HG02623 (cell line): ENCODE measurements around the gene B3GNT2.
"Not testable (repeated sequence)": the region's sequence is repeated elsewhere in the genome, so short reads cannot be mapped to it uniquely, and the experiment has no call there.

ENCODE experiments used
- ATAC-seq: cut with Tn5 transposase; IDR thresholded peaks from one replicate; pipeline ENCODE4 v1.9.1; 2021; ENCODE audit warnings: moderate library complexity; ENCODE audit not compliant: unreplicated experiment

B3GNT2 gene, protein sequence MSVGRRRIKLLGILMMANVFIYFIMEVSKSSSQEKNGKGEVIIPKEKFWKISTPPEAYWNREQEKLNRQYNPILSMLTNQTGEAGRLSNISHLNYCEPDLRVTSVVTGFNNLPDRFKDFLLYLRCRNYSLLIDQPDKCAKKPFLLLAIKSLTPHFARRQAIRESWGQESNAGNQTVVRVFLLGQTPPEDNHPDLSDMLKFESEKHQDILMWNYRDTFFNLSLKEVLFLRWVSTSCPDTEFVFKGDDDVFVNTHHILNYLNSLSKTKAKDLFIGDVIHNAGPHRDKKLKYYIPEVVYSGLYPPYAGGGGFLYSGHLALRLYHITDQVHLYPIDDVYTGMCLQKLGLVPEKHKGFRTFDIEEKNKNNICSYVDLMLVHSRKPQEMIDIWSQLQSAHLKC

DNA sequence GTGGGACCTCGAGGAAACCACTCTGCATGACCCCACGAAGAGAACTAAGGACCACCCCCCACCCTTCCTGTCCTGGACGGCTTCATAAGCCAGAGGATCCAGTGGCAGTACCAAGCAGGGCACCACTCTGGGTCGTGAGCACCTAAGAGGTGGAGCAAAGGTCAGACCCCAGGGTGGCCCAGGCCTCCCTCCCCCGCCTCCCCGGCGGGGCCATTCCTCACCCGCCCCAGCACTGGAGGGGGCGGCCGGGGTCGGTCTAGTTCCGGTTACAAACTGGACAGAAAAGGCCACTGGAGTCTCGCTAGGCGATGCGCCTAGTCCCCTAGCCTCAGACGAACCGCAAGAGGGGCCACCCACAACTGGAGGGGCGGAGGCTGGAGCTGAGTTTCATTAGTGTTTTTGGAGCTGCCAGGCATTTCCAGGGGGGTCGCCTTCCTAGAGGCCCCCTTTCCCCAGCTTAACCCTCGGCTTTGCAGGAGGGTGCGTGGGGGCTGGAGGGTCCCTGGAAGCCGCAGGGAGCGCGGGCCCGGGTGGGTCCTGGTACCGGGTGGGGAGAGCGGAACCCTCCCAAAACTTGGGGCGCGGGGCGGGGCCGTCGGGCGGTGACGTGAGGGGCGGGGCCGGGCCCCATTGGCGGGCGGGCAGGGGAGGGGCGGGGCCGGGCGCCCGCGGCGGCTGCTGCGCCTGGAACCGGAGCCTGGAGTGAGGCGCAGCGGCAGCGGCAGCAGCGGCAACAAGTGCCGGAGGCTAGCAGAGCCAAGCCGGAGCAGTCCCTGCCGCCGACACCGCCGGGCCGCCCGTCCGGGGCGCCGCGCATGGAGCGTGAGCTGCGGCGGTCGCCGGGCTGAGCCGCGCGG is at the start of gene B3GNT2:
Gene B3GNT2 (plus strand): TSS at position 695 of the 857 bp plus-strand sequence. CDS start 26,106 bp downstream, outside the sequence.
- peak; percentile 51 for ATAC-seq

DNA sequence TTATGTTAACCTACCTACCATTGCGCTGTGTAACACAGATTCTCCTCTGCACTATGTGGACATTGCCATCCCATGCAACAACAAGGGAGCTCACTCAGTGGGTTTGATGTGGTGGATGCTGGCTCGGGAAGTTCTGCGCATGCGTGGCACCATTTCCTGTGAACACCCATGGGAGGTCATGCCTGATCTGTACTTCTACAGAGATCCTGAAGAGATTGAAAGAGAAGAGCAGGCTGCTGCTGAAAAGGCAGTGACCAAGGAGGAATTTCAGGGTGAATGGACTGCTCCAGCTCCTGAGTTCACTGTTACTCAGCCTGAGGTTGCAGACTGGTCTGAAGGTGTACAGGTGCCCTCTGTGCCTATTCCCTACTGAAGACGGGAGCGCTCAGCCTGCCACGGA is 49.1 kb upstream of the B3GNT2 start:
- ATAC-seq: not testable (repeated sequence)

DNA sequence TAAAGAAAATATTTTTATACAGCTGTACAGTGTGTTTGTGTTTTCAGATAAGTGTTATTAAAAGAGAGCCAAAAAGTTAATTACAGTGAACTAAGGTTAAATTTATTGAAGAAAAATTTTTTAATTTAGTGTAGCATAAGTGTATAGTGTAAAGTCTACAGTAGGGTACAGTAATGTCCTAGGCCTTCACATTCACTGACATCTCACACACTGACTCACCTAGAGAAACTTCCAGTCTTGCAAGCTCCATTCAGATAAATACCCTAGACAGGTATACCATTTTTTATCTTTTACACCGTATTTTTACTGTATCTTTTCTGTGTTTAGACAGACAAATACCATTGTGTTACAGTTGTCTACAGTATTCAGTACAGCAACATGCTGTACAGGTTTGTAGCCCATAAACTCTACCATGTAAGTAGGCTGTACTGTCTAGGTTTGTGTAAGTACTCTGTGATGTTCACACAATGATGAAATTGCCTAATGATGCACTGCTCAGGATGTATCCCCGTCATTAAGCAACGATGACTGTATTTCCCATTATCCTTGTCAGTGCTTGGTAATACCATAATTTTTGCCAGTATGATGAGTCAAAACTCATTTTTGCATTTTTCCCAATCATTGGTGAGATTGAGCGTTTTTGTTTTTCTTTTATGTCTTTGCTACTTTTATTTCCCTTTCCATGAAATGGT is 48.2 kb upstream of the B3GNT2 start:
- ATAC-seq: no peak

DNA sequence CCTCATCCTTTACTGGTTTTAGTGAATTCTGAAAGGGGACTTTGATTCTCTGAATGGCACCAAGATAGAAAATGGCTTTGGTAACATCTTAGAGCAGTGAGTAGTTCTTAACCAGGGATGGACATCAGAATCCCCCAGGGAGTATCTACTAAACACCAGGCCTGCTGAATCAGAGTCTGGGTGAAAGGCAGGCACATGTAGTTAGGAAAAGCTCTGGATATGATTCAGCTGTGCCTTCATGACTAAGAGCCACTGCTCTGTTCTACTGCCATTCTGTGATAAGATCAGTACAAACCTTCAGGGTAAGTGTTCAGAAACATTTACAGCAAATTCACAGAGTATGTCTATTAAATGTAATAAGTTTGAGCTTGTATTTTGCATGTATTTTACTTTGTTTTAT is 46.2 kb upstream of the B3GNT2 start:
- ATAC-seq: no peak

DNA sequence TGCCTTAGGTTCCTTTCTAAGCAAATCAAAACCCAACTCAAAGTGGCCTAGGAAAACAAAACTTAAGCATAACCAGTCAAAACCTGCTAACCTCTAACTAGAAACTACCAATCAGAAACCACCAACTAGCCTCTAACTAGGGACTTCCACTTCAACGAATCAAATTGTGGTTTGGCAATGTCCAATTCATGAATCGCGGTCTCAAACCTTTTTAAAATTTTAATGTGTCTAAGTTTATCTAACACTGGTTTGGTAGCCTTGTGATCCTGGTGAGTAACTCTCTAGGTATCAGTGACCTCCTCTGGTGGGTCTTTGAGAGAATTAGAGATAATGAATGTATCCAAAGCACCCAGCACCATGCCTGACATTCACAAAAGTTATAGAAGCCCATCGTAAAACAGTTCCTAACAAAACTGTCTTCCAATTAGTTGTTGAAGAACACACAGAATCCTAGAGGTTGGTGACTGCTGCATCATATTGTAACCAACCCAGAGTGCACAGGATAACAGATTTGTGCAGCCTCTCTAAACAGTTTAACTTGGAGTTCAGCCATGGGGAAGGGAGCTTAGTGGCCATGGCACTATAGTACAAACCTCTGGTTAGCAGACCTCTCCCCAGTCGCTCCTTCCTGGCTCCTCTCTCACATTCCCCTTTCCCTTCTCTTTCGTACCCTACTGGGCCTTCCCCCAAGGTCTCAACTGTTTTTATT is 45.2 kb upstream of the B3GNT2 start:
- ATAC-seq: no peak

DNA sequence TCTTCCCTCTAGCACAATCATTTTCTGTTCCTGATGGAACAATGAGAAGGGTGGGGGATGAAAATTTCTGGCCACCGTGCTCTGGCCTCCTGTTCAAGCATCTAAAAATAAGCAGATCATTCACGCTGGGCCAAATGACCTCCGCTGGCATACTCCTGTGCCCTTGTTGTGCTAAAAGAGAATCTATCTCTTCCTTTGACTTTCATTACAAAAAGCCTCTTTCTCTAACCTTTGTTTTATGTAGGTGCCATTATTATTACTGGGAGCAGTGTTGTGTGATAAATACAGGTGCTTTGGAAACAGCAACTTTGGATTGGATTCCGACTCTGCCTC is 44.6 kb upstream of the B3GNT2 start:
- no peak for ATAC-seq

DNA sequence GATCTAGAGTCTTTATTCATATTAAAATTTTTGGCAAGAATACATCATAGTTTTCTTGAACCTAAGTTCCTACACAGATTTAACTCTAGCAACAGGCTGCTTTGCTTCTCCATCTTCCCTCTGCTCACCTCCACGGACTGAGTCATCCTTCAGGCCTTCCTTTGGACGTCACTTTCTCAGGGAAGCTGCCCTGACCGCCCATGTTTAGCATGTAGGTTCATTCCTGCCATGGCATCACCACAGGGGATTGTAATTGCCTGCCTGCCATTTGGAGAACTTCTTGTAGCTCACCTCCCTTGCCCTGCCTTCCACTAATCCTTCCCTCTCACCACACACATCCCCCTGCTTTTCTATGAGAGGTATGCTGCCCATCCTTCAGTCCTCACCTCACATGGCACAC is 43.9 kb upstream of the B3GNT2 start:
- no peak for ATAC-seq

DNA sequence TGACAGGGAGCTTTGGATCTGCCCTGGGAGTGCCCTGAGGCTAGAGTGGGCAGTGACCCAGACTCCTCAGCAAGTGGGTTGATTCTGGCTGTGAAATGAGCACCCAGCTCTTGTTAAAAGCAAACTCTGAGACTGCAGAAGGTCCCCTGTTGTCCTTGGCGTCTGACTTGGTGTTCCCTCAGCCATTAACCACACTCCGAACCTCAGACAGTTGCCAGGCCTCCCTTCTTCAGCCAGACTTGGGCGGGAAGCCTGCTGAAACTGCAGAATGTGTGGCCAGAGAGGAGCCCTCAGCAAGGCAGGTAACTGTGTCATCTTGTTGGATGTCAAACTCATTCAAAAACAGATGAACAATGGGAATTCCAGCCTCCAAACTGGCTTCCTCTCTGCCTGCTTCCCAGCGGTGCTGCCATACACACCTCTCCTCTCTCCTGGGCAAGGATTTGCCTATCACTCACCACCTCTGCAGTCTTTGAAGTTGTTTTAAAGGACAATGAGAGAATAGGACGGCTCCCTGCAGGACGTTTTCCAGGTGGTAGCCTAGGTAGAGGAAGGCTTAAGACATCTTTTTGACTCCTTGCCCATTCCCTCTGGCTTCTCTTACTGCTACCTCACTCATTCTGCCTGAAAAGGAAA is 38.9 kb upstream of the B3GNT2 start:
- ATAC-seq: no peak

DNA sequence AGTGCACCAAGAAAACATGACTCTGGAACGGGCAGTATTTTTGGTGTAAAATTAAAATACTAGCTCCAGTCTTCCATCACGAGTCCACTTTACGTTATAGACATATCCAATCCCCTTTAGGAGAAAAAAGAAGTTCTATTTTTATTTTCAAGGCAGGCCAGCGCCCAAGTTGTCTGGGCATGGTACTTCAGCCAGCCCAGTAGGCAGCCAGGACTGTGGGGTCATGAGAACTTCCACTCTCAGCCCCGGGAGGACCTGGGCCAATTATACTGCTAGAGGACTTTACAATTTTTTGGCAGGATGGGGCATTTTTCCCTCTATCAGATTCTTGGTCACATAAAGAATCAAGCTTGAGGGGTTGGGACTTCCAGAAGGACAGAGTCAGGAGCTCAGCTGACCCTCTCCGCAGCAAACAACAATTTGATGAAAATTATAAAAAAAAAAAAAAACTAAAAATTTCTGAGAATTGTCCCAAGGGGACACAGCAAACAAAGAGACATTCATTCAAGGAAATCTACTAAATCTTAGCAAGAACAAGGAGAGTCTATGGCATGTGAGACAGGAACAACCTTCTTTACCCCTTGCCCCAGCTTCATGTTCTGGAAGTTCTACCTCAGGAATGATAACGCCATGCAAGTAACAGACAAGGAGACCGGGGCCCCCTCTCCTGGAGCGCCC is 37.3 kb upstream of the B3GNT2 start:
- ATAC-seq: no peak

DNA sequence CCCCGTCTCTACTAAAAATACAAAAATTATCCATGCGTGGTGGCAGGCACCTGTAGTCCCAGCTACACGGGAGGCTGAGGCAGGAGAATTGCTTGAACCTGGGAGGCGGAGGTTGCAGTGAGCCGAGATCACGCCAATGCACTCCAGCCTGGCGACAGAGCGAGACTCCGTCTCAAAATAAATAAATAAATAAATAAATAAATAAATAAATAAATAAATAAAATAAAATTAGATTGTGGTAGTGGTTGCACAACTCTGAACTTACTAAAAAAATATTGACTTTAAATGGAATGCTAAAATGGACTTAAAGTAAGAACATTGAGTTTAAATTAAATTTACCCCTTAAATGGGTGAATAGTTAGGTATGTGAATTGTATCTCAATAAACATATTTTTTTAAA is 35.2 kb upstream of the B3GNT2 start:
- not testable (repeated sequence) for ATAC-seq

DNA sequence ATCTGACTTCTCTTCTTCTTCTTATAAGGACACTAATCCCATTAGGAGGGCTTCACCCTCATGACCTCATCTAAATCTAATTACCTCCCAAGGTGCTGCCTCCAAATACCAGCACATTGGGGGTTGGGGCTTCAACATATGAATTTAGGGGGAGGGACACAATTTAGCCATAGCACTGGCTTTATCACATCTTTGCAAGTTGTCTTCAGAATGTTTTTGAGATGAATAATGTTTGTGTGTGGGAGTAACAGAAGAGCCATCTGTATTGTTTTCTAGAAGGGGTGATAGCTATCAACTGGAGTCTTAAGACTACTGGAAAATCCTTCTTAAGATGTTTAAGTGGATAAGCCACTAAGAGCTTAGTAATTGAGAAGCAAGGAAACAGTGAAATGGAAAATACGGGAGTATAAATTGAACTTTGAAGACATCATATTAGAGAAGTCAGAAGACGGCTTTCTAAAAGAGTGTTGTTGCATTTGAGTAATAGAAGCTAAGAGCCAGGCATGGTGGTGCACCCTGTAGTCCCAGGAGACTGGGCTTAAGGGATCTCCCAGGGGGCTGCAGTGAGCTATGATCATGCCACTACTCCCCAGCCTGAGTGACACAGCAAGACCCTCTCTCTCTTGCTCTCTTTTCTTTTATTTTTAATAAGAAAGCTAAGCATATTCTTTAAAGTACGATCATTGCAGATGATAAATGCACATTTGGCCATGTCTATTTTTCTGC is 32.6 kb upstream of the B3GNT2 start:
- no peak for ATAC-seq

DNA sequence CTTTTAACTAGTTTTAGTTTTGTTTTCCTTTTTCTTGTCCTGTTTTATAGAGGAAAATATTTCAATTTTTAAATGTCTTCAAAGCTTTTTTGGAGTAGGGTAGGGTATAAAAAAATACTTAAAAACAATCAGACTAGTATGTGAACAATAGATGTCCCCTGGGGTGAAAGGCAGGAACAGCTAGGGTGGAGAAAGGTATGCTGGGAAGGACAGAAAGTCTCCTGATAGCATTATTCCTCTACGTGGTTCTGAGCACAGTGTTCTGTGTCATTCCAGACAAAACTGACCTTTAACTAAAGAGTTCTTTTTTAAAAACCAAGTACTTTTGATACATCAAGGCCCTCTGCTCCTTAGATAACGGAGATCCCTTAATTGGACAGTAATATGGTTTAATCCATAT is 32.1 kb upstream of the B3GNT2 start:
- ATAC-seq: no peak

DNA sequence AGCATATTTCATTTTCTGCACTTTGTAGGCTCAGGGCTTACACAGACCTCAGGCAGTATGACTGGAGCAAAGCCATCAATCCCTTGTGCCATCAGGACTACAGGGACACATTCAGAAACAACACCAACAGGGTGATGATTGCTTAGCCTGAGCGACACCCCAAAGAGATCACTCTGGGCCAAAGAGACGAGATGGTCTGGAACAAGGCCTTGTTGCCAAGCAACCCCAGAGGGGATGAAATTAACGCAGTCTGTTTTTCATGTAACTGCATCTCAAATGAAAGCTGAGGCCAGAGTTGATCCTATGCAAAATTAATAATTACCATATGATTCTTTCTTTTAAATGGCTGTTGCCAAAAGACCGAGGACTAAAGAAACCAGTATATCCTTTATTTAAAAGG is 20.2 kb upstream of the B3GNT2 start:
- ATAC-seq: no peak

DNA sequence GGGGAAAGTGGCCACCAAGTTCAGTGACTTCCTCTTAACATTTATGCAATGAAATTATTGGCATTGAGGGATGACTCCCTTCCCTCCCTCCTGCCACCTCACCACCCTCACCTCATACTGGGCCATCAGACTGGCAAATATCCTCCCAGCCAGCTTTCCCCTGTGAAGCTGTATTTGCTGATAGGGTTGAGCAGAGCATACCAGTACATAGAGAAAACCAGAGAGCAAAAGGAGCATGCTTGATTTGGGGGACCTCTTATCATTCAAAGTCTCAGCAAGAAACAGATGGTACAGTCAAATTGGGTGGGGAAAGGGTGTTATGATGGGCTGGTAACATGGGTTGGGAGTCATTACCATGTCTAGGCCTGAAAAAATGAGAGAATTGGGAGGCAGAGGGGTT is 19.1 kb upstream of the B3GNT2 start:
- no peak for ATAC-seq

DNA sequence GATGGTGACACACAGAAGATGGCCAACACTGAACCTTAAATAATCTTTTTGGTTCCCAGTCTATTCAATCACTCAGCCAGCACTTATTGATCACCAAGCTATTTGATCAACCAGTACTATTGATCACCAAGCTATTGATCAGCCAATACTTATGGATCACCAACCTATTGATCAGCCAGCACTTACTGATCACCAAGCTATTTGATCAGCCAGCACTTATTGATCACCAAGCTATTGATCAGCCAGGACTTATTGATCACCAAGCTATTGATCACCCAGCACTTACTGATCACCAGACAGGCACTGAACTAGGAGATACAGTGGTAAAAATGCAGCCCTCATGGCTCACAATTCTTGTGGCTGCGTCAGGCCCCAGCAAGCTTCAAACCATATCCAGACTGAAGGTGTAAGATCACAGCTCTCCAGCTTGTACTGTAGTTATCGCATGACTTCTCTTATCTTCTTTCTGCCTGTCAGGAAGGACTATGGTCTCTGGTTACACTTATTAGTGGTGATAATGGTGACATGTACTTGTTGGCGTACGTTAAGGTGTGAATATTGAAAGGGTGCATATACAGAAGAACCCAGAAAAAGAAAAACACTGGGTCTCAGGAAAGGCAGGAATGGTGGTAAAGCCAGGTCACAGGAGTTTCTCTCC is 18.4 kb upstream of the B3GNT2 start:
- no peak for ATAC-seq

DNA sequence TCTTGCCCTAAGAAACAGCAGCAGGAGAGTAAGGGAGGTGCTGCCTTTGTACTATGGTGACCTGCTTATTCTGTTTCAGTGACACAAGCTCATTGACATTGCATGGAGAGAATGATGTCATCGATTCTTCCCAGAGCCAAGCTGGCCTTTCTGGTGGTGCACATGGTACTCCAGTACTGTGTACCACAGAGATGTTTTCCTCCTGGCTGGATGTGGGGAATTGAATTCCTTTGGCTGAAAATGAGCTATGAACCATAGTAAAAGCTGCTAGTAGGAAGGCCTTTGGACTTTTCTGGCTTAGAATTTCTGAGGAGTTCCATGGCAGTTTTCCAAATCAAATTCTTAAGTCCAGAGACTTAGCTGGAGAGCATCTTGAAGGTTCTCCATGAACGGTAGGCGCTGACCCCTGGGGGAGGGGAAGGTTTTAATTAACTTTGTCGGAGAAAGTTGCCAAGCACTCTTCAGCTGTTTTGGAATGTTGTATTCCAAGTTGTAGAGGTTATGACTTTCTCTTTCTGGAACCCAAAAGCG is 17.1 kb upstream of the B3GNT2 start:
- ATAC-seq: no peak

DNA sequence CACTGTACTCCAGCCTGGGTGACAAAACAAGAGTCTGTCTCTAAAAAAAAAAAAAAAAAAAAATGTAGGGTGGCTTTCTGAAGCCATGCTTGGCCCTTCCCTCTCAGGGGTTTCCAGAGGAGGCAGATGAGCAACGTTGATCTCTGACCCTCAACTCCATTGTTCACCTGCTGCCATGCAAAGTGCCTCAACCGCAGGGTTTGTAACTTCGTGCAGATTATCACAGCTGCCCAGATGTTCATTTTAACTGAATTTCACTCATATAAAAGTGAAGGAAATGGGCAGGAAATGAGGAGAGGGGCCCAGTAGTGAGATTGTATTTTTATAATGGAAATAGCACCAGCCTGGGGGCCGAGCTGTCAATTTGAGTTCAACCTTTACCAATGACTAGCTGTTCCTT is 14.9 kb upstream of the B3GNT2 start:
- no peak for ATAC-seq

DNA sequence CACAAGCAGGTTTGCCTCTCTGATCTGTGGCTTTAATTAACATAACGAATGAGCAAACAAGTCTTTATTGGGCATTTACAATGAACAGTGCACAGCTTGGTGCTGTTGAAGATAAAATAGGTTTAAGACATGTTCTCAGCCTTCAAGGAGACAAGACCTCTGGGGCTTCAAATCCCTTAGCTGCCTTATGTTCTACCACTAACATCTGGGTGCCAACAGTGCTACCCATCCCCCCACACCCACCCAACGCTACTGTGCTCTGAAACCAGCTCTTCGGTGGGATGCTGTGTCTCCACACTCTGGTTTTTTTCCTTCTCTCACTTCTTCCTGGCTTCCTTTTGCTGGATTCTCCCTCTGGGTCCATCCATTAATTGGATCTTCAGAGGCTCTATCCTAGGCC is 14.1 kb upstream of the B3GNT2 start:
- ATAC-seq: no peak
